DND-41 (cell line): ENCODE results near the gene ANGPTL8.

ENCODE experiments used
- CTCF ChIP-seq: IDR thresholded peaks from 2 replicates; pipeline ENCODE4 v1.5.1; 2012; ENCODE audit warnings: borderline replicate concordance, low read length, moderate library complexity, mild to moderate bottlenecking; ENCODE audit not compliant: poor library complexity, severe bottlenecking; ENCODE audit errors: extremely low read depth
- EZH2 ChIP-seq: IDR thresholded peaks from 3 replicates; pipeline ENCODE4 v1.6.1; 2012; ENCODE audit warnings: borderline replicate concordance, low read depth, mild to moderate bottlenecking, moderate library complexity, low read length, inconsistent platforms; ENCODE audit not compliant: severe bottlenecking

DNA sequence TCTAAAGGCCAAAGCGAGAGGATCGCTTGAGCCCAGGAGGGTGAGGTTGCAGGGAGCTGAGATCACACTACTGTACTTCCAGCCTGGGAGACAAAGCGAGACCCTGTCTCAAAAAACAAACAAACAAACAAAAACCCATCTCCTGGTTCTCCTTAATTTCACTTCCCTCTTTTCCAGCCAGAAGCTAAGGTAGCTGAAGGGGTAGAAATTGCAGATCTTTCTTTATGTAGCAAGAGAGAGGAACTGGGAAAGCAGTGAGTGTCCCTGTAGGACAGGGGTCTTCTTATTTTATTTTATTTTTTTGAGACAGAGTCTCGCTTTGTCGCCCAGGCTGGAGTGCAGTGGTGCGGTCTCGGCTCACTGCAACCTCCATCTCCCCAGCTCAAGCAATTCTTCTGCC lies 52.0 kb downstream of the ANGPTL8 start:
- no peak for TF ChIP-seq CTCF
- TF ChIP-seq EZH2 = no peak
